Naive thymus-derived CD4-positive, alpha-beta T cell (primary cell): ENCODE data around the gene SPEF1. TPM values are rescaled to one million over a fixed set of nuclear protein-coding genes. Genes with fewer than 3 reads are reported as not detected.

Experiments used
- ATAC-seq: fragments of 150-1000 bp; cut with Tn5 transposase; 2 replicates; pipeline ENCODE4 v1.10.0; 2021; ENCODE audit warnings: mild to moderate bottlenecking, moderate library complexity
- CTCF ChIA-PET: fragments of 350-600 bp; sonication (Branson Sonifier 250); formaldehyde crosslinking; loops from one replicate; lab custom pipeline; 2021; ENCODE audit warnings: antibody characterized with exemption; lab: Charles Lee
- POLR2A ChIA-PET: fragments of 350-600 bp; sonication (Branson Sonifier 250); formaldehyde crosslinking; loops from one replicate; lab custom pipeline; 2021; ENCODE audit warnings: antibody characterized with exemption, inconsistent platforms; lab: Charles Lee
- DNase-seq, 9 donors: peaks; one replicate each; pipeline versions ENCODE4 v3.0.0 to v3.0.0-alpha.2; 2020 to 2022; ENCODE audit warnings: mixed read lengths in 1 of 9
- H3K27ac ChIP-seq: one replicate; pipeline ENCODE4 v1.7.0; 2013; ENCODE audit warnings: mild to moderate bottlenecking, low read depth, low read length, moderate library complexity
- H3K27me3 ChIP-seq, 2 donors: one replicate each; pipeline ENCODE4 v1.7.0; 2013; ENCODE audit warnings: low read length in 2 of 2, mild to moderate bottlenecking in 2 of 2, moderate library complexity in 2 of 2; ENCODE audit not compliant: control insufficient read depth in 2 of 2, insufficient read depth in 2 of 2
- H3K36me3 ChIP-seq, 3 experiments: 1 replicate in 2 of 3; 2 replicates in 1 of 3; pipeline ENCODE4 v1.7.0; 2013; ENCODE audit warnings: low read length in 3 of 3, mild to moderate bottlenecking in 3 of 3, moderate library complexity in 1 of 3; ENCODE audit not compliant: insufficient read depth in 3 of 3, control insufficient read depth in 2 of 3
- H3K4me1 ChIP-seq, 2 donors: one replicate each; pipeline ENCODE4 v1.7.0; 2013; ENCODE audit warnings: low read length in 2 of 2, mild to moderate bottlenecking in 2 of 2, moderate library complexity in 1 of 2; ENCODE audit not compliant: control insufficient read depth in 2 of 2, insufficient read depth in 2 of 2
- H3K4me3 ChIP-seq: 2 replicates; pipeline ENCODE4 v1.7.0; 2013; ENCODE audit warnings: mild to moderate bottlenecking, low read length
- H3K9me3 ChIP-seq, 3 experiments: 1 replicate in 2 of 3; 2 replicates in 1 of 3; pipeline ENCODE4 v1.7.0; 2013; ENCODE audit warnings: low read length in 3 of 3; ENCODE audit not compliant: control insufficient read depth in 2 of 3
- H3K27ac Mint-ChIP-seq, 9 donors: one replicate each; pipeline ENCODE4 v1.8.0; 2020 to 2022; ENCODE audit warnings: mixed read lengths in 9 of 9, mild to moderate bottlenecking in 8 of 9, moderate library complexity in 5 of 9, inconsistent platforms in 2 of 9
- H3K27me3 Mint-ChIP-seq, 5 donors: one replicate each; pipeline ENCODE4 v1.8.0; 2021 to 2022; ENCODE audit warnings: mixed read lengths in 5 of 5, mild to moderate bottlenecking in 1 of 5
- H3K36me3 Mint-ChIP-seq, 5 donors: one replicate each; pipeline ENCODE4 v1.8.0; 2020 to 2022; ENCODE audit warnings: mixed read lengths in 5 of 5, mild to moderate bottlenecking in 3 of 5, inconsistent platforms in 1 of 5
- H3K4me1 Mint-ChIP-seq, 7 donors: one replicate each; pipeline ENCODE4 v1.8.0; 2020 to 2022; ENCODE audit warnings: mixed read lengths in 7 of 7, mild to moderate bottlenecking in 3 of 7, inconsistent platforms in 1 of 7
- H3K4me3 Mint-ChIP-seq, 10 donors: one replicate each; pipeline ENCODE4 v1.8.0; 2020 to 2022; ENCODE audit warnings: mild to moderate bottlenecking in 10 of 10, mixed read lengths in 10 of 10, moderate library complexity in 6 of 10, inconsistent platforms in 2 of 10
- H3K9me3 Mint-ChIP-seq, 11 donors: one replicate each; pipeline ENCODE4 v1.8.0; 2020 to 2022; ENCODE audit warnings: mixed read lengths in 11 of 11, mild to moderate bottlenecking in 4 of 11, inconsistent platforms in 1 of 11, moderate library complexity in 1 of 11
- intact Hi-C, 2 donors: fragments of 100-400 bp; cut with micrococcal nuclease; formaldehyde crosslinking; loops; one replicate each; pipeline ENCODE4 v1.15.1; 2023
- polyA plus RNA-seq, 2 donors: library from polyadenylated mRNA; unstranded; fragments of 300-500 nt; fragmentation: Illumina TruSeq; gene quantifications; one replicate each; pipeline ENCODE4 v1.2.3, GENCODE V29; 2021
- total RNA-seq, 6 experiments: library from RNA in 5 of 6; stranded (reverse) in 5 of 6; gene quantifications; 1 replicate in 5 of 6; 2 replicates in 1 of 6; pipeline ENCODE4 v1.2.3 and lab custom pipeline; 2021 to 2026

SPEF1 gene
- total and polyA plus RNA-seq, 7 experiments from 2014 or later: 0.24 to 0.32 (median 0.29) TPM; not detected in 4

DNA sequence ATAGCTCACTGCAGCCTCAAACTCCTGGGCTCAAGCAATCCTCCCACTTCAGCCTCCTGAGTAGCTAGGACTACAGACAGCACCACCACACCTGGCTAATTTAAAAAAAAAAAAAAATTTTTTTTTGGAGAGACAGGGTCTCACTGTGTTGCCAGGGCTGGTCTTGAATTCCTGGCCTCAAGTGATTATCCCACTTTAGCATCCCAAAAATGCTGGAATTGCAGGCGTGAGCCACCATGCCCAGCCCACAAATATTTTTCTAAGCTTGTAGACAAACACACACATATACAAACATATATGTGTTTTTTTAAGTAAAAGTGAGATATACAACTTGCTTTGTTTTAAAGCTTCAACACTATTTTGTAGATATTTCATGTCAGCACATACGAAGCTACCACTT lies 38.0 kb downstream of the SPEF1 start:
- H3K27ac Mint-ChIP-seq: no peak overlapping the region
- H3K27me3 ChIP-seq: no peaks in the 10 kb centered on the region
- H3K36me3 Mint-ChIP-seq: no peaks in the 10 kb centered on the region
- no peak overlapping the region for H3K27ac ChIP-seq
- no peaks in the 10 kb centered on the region for H3K9me3 Mint-ChIP-seq
- no peaks in the 10 kb centered on the region for H3K9me3 ChIP-seq
- H3K4me3 Mint-ChIP-seq: no peak overlapping the region
- intact Hi-C loops: no loop called here
- DNase-seq (no peak), ATAC-seq (no peak)
- POLR2A ChIA-PET: no interaction called here
- H3K36me3 ChIP-seq: no peaks in the 10 kb centered on the region
- H3K4me1 ChIP-seq: peaks cover 3 to 10% of the 10 kb centered on the region in 2 donors
- H3K27me3 Mint-ChIP-seq: peaks cover 0 to 13% (median 7%) of the 10 kb centered on the region in 5 donors
- CTCF ChIA-PET: interaction anchor here (1.6 kb wide), 1 partner anchor 33 kb away, joined by 5 read pairs; no protein-coding TSS in a partner anchor
- H3K4me1 Mint-ChIP-seq: peaks cover 0 to 16% (median 12%) of the 10 kb centered on the region in 7 donors
- no peak overlapping the region for H3K4me3 ChIP-seq

DNA sequence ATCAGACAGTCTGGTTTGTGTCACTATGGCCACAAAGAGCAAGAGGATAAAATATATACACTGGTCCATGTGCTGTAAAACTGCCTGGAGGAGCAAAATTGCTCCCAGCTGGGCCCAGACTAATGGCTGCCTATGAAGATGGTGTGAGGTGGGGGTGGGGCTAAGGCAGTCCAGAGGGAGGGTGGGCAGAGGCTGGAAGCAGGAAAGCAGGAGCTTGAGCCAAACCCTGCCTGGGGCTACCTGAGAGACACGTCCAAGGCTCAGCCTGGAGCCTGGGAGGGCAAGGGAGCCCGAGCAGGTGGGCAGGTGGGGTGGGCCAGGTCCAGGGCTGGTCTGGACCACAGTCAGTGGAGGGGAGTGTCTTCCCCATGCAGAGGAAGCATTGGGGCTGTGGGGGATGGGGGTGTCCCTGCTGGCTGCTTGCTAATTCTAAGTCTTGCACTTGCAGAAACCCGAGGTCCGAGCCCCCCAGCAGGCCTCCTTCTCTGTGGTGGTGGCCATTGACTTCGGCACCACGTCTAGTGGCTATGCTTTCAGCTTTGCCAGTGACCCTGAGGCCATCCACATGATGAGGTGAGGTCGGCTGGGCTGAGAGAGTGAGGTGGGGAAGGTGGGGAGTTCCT lies 39.3 kb downstream of the SPEF1 start:
- Mint-ChIP-seq H3K27me3 (peaks cover 0 to 16% (median 4%) of the 10 kb centered on the region in 5 donors), H3K36me3 (no peaks in the 10 kb centered on the region), H3K27ac (peak overlapping the region in 1 of 9 donors; percentile 25), H3K4me1 (peaks cover 0 to 16% (median 12%) of the 10 kb centered on the region in 7 donors), H3K4me3 (no peak overlapping the region), H3K9me3 (no peaks in the 10 kb centered on the region)
- Histone ChIP-seq H3K4me1 (peaks cover 3 to 10% of the 10 kb centered on the region in 2 donors), H3K27me3 (no peaks in the 10 kb centered on the region), H3K9me3 (no peaks in the 10 kb centered on the region), H3K4me3 (no peak overlapping the region), H3K36me3 (no peaks in the 10 kb centered on the region), H3K27ac (no peak overlapping the region)
- intact Hi-C loops: no loop called here
- CTCF ChIA-PET: interaction anchor here (1.6 kb wide), 1 partner anchor 31 kb away, joined by 5 read pairs; no protein-coding TSS in a partner anchor
- ATAC-seq (no peak), DNase-seq (no peak)
- POLR2A ChIA-PET: no interaction called here

DNA sequence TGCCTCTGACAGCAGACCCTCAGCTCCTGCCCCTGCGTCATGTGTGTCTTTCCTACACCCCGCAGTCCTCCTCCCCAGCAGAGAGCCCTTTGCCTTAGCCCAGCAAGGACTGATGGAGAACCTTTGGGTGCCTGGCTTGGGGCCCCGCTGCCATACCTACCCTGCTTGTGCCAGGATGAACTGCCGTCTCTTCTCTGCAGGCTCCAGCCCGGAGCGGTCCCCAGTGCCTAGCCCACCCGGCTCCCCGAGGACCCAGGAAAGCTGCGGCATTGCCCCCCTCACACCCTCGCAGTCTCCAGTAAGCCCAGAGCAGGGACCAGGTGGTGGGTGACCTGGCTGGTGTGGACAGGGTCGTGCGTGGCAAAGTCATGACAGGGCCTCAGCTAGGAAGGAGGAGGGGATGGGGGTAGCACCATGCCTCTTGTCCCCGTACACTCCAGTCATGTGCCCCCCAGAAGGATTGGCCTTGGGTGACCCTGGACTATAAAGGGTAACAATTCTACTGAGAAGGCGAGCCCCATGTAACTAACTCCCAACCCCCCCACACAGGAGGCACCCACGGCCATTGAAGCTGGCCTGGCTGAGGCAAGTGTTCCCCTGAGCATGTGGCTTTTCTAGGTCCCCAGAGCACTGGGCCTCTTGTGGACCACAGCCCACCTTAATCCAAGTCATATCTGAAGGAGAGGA lies 40.5 kb downstream of the SPEF1 start:
- Histone ChIP-seq H3K36me3 (no peaks in the 10 kb centered on the region), H3K27me3 (no peaks in the 10 kb centered on the region), H3K27ac (no peak overlapping the region), H3K4me1 (peaks cover 3 to 10% of the 10 kb centered on the region in 2 donors), H3K4me3 (no peak overlapping the region), H3K9me3 (no peaks in the 10 kb centered on the region)
- Mint-ChIP-seq H3K4me1 (peaks cover 0 to 16% (median 12%) of the 10 kb centered on the region in 7 donors), H3K9me3 (no peaks in the 10 kb centered on the region), H3K27ac (peak overlapping the region in 1 of 9 donors; percentile 36), H3K4me3 (no peak overlapping the region), H3K36me3 (no peaks in the 10 kb centered on the region), H3K27me3 (peaks cover 0 to 23% (median 0%) of the 10 kb centered on the region in 5 donors)
- intact Hi-C loops: no loop called here
- ATAC-seq (no peak), DNase-seq (no peak)
- POLR2A ChIA-PET: no interaction called here
- CTCF ChIA-PET: no interaction called here

DNA sequence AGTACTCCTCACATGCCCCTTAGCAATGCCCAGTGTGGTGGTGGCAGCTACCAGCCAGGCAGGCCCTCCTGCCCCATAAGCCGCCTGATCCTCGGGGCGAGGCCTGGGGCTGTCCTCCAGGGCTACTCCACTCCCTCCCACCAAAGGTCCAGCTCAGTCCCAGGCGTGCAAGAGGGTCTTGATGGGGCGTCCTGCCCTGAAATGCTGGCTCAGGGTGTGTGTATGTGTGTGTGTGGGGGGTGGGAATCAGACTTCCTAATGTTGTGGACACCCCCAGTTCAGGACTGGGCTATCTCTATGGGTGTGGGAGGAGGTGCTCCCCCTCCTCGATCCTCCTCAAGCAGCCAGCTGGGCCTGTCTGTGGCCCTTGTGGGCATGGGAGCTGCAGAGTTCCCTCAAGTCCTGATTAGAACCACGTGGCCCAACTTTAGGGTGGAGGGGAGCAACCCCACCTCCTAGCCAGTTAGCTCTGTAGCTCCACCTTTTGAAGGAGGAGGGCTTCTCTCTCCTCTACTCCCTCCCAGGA lies 41.3 kb downstream of the SPEF1 start:
- POLR2A ChIA-PET: no interaction called here

DNA sequence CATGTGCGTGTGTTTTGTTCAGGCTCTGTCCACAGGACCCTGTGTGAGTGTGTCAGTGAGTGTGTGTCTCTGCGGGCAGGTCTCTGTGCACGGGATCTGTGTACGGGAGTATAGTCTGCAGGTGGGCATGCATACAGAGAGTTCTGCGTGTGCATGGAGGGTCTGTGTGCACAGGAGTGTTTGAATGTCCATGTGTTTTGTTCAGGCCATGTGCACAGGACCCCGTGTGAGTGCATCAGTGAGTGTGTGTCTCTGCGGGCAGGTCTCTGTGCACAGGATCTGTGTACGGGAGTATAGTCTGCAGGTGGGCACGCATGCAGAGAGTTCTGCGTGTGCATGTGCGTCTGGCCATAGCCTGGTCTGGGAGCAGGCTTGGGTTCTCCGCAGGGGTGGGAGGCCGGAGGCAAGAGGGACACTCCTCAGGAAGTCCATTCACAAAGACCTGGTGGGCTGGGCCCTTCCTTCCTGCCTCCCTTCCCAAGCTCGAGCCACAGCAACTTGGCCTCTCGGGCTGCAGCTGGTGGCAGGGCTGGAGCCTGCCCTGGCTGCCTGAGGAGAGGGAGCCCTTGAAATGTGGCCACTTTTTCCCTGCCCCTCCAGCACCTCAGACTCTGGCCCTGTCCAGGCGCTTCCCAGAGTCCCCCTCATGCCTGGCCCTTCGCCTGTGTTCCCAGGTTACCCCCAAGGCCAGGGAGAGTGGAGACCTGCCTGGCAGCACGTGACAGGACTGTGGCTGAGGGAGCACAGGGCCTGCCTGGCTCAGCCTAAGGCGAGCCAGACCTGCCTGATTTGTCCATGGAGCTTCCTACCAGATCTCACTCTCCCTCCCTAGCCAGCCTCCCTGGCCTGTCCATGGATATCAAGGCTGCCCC lies 42.0 kb downstream of the SPEF1 start:
- DNase-seq: no peak
- Mint-ChIP-seq H3K4me3 (no peak overlapping the region), H3K27me3 (peaks cover 0 to 26% (median 2%) of the 10 kb centered on the region in 5 donors), H3K27ac (peak overlapping the region in 1 of 9 donors; percentile 17), H3K4me1 (peaks cover 0 to 3% (median 2%) of the 10 kb centered on the region in 7 donors), H3K36me3 (no peaks in the 10 kb centered on the region), H3K9me3 (no peaks in the 10 kb centered on the region)
- Histone ChIP-seq H3K4me3 (no peak overlapping the region), H3K27me3 (no peaks in the 10 kb centered on the region), H3K4me1 (no peaks in the 10 kb centered on the region), H3K36me3 (no peaks in the 10 kb centered on the region), H3K27ac (no peak overlapping the region), H3K9me3 (no peaks in the 10 kb centered on the region)
- intact Hi-C loops: no loop called here
- ChIA-PET CTCF (interaction anchor here (0.7 kb wide), 1 partner anchor 10 kb away, joined by 3 read pairs; no protein-coding TSS in a partner anchor), POLR2A (no interaction called here)
- no peak for ATAC-seq

More for the DNA sequence above, 41.3 kb downstream of the SPEF1 start:
- H3K4me1 Mint-ChIP-seq: peaks cover 0 to 10% (median 8%) of the 10 kb centered on the region in 7 donors
- H3K36me3 Mint-ChIP-seq: no peaks in the 10 kb centered on the region
- H3K36me3 ChIP-seq: no peaks in the 10 kb centered on the region
- no peaks in the 10 kb centered on the region for H3K9me3 ChIP-seq
- no peak overlapping the region for H3K27ac ChIP-seq
- no peak overlapping the region for H3K27ac Mint-ChIP-seq
- H3K27me3 ChIP-seq: no peaks in the 10 kb centered on the region
- intact Hi-C loops: no loop called here
- no peak overlapping the region for H3K4me3 ChIP-seq
- no peak for DNase-seq
- H3K4me3 Mint-ChIP-seq: no peak overlapping the region
- H3K4me1 ChIP-seq: peaks cover 3% of the 10 kb centered on the region in 2 donors
- ATAC-seq: no peak
- H3K9me3 Mint-ChIP-seq: no peaks in the 10 kb centered on the region
- H3K27me3 Mint-ChIP-seq: peaks cover 0 to 28% (median 2%) of the 10 kb centered on the region in 5 donors
- CTCF ChIA-PET: no interaction called here
